ENCODE data around the gene INTS6.

DNA sequence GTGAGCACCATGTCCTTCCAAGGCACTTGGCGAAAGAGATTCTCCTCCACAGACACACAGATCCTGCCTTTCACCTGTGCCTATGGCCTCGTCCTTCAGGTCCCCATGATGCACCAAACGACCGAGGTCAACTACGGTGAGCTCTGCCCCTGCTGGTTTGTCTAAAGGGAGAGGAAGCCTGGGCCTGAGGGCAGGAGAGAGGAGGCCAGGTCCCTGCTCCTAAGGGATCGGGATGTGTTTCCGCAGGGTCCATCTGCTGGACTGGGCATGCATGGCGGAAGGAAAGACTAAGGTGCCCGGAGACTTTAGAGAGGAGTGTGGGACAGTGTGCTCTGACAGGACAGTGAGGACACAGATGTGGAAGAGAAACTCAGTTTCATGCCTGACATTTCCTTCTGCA is 105.7 kb downstream of the INTS6 start:
- TF ChIP-seq, protein P1, sequence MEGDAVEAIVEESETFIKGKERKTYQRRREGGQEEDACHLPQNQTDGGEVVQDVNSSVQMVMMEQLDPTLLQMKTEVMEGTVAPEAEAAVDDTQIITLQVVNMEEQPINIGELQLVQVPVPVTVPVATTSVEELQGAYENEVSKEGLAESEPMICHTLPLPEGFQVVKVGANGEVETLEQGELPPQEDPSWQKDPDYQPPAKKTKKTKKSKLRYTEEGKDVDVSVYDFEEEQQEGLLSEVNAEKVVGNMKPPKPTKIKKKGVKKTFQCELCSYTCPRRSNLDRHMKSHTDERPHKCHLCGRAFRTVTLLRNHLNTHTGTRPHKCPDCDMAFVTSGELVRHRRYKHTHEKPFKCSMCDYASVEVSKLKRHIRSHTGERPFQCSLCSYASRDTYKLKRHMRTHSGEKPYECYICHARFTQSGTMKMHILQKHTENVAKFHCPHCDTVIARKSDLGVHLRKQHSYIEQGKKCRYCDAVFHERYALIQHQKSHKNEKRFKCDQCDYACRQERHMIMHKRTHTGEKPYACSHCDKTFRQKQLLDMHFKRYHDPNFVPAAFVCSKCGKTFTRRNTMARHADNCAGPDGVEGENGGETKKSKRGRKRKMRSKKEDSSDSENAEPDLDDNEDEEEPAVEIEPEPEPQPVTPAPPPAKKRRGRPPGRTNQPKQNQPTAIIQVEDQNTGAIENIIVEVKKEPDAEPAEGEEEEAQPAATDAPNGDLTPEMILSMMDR (IDR thresholded peaks at IDR 0.05), result no peak
- TF ChIP-seq POLR2A (IDR thresholded peaks at IDR 0.05), result no peak

All from adrenal gland (tissue), 5 donors.